ENCODE data around the gene KISS1. TPM values are rescaled to one million over a fixed set of nuclear protein-coding genes. Genes with fewer than 3 reads are reported as not detected.

KISS1 gene
- polyA plus RNA-seq, 1 donor from 2014 or later: not detected

DNA sequence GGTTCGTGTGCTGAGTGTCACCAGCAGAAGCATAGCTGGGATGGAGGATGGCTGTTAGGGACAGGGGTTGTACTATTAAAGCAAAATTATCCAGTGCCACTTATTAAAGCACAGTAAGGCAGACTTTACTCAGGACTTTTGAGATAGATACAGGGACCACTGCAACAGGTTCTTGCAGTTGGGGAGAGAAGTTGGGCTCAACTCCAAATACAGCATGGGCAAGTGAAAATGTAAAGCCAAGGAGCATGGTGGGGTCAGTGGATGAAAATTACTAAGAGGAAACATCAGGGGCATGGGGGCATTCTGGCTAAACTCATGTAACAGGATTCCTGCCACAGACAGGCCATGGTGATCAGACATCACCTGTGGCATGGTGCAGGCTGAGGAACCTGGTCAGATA, 15.2 kb downstream of the KISS1 start:
- H3K27me3 ChIP-seq (ENCODE audit: insufficient read depth, low read depth, low read length): no peaks in the 10 kb centered on the region
- no peaks in the 10 kb centered on the region for H3K9me2 ChIP-seq (ENCODE audit: insufficient read depth, low read length)
- no peaks in the 10 kb centered on the region for H3K9me3 ChIP-seq (ENCODE audit: low read length)
- no peaks in the 10 kb centered on the region for H3F3A ChIP-seq (ENCODE audit: insufficient read depth, low read length, poor library complexity, severe bottlenecking)
- TF ChIP-seq RAD21 (conservative IDR thresholded peaks at IDR 0.05) (no peak), POLR2AphosphoS5 (IDR thresholded peaks at IDR 0.05) (no peak), SMC3 (conservative IDR thresholded peaks at IDR 0.05; ENCODE audit: poor library complexity) (no peak), TAF1 (IDR thresholded peaks at IDR 0.05; ENCODE audit: low read depth) (no peak), EP300 (conservative IDR thresholded peaks at IDR 0.05; ENCODE audit: poor library complexity, severe bottlenecking) (no peak)
- TF ChIP-seq, protein P1, sequence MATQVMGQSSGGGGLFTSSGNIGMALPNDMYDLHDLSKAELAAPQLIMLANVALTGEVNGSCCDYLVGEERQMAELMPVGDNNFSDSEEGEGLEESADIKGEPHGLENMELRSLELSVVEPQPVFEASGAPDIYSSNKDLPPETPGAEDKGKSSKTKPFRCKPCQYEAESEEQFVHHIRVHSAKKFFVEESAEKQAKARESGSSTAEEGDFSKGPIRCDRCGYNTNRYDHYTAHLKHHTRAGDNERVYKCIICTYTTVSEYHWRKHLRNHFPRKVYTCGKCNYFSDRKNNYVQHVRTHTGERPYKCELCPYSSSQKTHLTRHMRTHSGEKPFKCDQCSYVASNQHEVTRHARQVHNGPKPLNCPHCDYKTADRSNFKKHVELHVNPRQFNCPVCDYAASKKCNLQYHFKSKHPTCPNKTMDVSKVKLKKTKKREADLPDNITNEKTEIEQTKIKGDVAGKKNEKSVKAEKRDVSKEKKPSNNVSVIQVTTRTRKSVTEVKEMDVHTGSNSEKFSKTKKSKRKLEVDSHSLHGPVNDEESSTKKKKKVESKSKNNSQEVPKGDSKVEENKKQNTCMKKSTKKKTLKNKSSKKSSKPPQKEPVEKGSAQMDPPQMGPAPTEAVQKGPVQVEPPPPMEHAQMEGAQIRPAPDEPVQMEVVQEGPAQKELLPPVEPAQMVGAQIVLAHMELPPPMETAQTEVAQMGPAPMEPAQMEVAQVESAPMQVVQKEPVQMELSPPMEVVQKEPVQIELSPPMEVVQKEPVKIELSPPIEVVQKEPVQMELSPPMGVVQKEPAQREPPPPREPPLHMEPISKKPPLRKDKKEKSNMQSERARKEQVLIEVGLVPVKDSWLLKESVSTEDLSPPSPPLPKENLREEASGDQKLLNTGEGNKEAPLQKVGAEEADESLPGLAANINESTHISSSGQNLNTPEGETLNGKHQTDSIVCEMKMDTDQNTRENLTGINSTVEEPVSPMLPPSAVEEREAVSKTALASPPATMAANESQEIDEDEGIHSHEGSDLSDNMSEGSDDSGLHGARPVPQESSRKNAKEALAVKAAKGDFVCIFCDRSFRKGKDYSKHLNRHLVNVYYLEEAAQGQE (IDR thresholded peaks at IDR 0.05; ENCODE audit: borderline replicate concordance): no peak
- H3K36me3 ChIP-seq (ENCODE audit: insufficient read depth, low read length): no peaks in the 10 kb centered on the region
- H4K20me1 ChIP-seq (ENCODE audit: insufficient read depth): no peaks in the 10 kb centered on the region
- no peak overlapping the region for H2AFZ ChIP-seq (ENCODE audit: low read depth, low read length)
- H3K4me3 ChIP-seq (ENCODE audit: low read length): no peak overlapping the region
- no peaks in the 10 kb centered on the region for H3K79me2 ChIP-seq (replicated peaks; ENCODE audit: insufficient read depth, low read length)
- no peak overlapping the region for H3K9ac ChIP-seq (ENCODE audit: low read length)
- H3K27ac ChIP-seq (ENCODE audit: low read length): no peak overlapping the region
- H3K4me2 ChIP-seq (ENCODE audit: low read length): no peak overlapping the region

DNA sequence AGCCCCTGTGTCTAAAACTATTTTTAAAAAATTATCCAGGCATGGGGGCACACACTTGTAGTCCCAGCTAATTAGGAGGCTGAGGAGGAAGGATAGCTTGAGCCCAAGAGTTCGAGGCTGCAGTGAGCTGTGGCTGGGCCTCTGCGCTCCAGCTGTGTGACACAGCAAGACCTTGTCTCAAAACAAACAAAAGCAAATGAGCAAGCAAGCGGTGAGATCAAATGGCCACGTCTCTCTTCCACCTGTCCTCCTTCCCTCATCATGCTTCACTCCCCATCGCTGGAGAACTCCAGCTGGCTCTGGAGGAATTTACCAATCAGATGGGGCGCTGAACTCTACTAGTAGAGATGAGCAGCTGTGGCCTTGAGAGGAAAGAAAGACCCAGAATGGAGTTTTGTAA, 16.2 kb downstream of the KISS1 start:
- Histone ChIP-seq H3K27me3 (ENCODE audit: insufficient read depth, low read depth, low read length) (no peaks in the 10 kb centered on the region), H3K4me2 (ENCODE audit: low read length) (no peak overlapping the region), H3K9me2 (ENCODE audit: insufficient read depth, low read length) (no peaks in the 10 kb centered on the region), H3K9ac (ENCODE audit: low read length) (no peak overlapping the region), H3K9me3 (ENCODE audit: low read length) (no peaks in the 10 kb centered on the region), H3F3A (ENCODE audit: insufficient read depth, low read length, poor library complexity, severe bottlenecking) (no peaks in the 10 kb centered on the region), H3K27ac (ENCODE audit: low read length) (no peak overlapping the region), H3K4me3 (ENCODE audit: low read length) (no peak overlapping the region), H3K79me2 (replicated peaks; ENCODE audit: insufficient read depth, low read length) (no peaks in the 10 kb centered on the region), H2AFZ (ENCODE audit: low read depth, low read length) (no peak overlapping the region), H3K36me3 (ENCODE audit: insufficient read depth, low read length) (no peaks in the 10 kb centered on the region), H4K20me1 (ENCODE audit: insufficient read depth) (no peaks in the 10 kb centered on the region)
- TF ChIP-seq POLR2AphosphoS5 (IDR thresholded peaks at IDR 0.05) (no peak), SMC3 (conservative IDR thresholded peaks at IDR 0.05; ENCODE audit: poor library complexity) (no peak), EP300 (conservative IDR thresholded peaks at IDR 0.05; ENCODE audit: poor library complexity, severe bottlenecking) (no peak), RAD21 (conservative IDR thresholded peaks at IDR 0.05) (no peak)
- TF ChIP-seq, protein P2, sequence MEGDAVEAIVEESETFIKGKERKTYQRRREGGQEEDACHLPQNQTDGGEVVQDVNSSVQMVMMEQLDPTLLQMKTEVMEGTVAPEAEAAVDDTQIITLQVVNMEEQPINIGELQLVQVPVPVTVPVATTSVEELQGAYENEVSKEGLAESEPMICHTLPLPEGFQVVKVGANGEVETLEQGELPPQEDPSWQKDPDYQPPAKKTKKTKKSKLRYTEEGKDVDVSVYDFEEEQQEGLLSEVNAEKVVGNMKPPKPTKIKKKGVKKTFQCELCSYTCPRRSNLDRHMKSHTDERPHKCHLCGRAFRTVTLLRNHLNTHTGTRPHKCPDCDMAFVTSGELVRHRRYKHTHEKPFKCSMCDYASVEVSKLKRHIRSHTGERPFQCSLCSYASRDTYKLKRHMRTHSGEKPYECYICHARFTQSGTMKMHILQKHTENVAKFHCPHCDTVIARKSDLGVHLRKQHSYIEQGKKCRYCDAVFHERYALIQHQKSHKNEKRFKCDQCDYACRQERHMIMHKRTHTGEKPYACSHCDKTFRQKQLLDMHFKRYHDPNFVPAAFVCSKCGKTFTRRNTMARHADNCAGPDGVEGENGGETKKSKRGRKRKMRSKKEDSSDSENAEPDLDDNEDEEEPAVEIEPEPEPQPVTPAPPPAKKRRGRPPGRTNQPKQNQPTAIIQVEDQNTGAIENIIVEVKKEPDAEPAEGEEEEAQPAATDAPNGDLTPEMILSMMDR (IDR thresholded peaks at IDR 0.05; ENCODE audit: poor library complexity, severe bottlenecking): no peak

DNA sequence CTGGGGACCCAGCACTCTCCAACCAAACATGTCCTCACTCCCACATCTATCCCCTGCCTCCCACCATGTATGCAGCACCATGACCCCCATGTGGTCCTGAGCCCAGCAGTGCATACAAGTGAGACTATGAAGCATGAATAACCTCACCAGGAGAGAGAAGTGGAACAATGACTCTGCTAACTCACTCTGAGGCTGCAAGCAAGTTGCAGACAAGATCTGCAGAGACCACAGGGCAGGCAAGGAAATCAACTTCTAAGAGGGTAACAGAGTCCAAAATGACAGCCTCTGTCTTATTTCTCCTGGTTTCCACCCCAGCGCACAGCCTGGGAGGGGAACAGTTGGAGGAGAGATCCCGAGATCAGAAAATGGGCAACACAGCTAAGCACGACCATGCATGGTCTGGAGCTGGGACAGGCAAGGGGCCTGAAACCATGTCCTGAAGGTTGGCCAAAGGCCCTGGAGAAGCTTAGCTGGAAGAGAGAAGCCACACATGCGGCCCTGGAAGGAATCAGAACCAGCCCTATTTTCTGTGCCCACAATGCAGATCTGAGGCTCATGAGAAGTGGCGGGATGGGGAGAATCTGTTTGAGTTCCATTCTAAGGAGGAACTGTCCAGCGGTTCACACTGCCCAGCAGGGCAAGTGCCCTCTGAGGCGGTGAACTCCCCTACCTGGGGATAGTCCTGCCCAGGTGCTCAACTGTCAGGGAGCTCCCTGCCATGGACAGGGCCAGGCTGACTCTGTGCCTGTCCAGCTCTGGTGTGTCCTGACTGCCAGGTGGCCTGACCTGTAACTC, 17.6 kb downstream of the KISS1 start:
- H3K9me2 ChIP-seq (ENCODE audit: insufficient read depth, low read length): no peaks in the 10 kb centered on the region
- H3K36me3 ChIP-seq (ENCODE audit: insufficient read depth, low read length): no peaks in the 10 kb centered on the region
- H3K79me2 ChIP-seq (replicated peaks; ENCODE audit: insufficient read depth, low read length): no peaks in the 10 kb centered on the region
- H3K9me3 ChIP-seq (ENCODE audit: low read length): no peaks in the 10 kb centered on the region
- H3F3A ChIP-seq (ENCODE audit: insufficient read depth, low read length, poor library complexity, severe bottlenecking): no peaks in the 10 kb centered on the region
- no peak overlapping the region for H3K9ac ChIP-seq (ENCODE audit: low read length)
- no peaks in the 10 kb centered on the region for H3K27me3 ChIP-seq (ENCODE audit: insufficient read depth, low read depth, low read length)
- H3K4me3 ChIP-seq (ENCODE audit: low read length): no peak overlapping the region
- H3K4me2 ChIP-seq (ENCODE audit: low read length): no peak overlapping the region
- no peak overlapping the region for H2AFZ ChIP-seq (ENCODE audit: low read depth, low read length)
- H3K27ac ChIP-seq (ENCODE audit: low read length): no peak overlapping the region
- no peaks in the 10 kb centered on the region for H4K20me1 ChIP-seq (ENCODE audit: insufficient read depth)
- TF ChIP-seq, protein P2 (IDR thresholded peaks at IDR 0.05; ENCODE audit: poor library complexity, severe bottlenecking): no peak
- TF ChIP-seq EP300 (conservative IDR thresholded peaks at IDR 0.05; ENCODE audit: poor library complexity, severe bottlenecking): no peak
- no peak for TF ChIP-seq TAF1 (IDR thresholded peaks at IDR 0.05; ENCODE audit: low read depth)
- no peak for TF ChIP-seq POLR2AphosphoS5 (IDR thresholded peaks at IDR 0.05)
- TF ChIP-seq, protein P1 (IDR thresholded peaks at IDR 0.05; ENCODE audit: borderline replicate concordance): no peak
- no peak for TF ChIP-seq EZH2 (IDR thresholded peaks at IDR 0.05; ENCODE audit: borderline replicate concordance, insufficient read depth, low read length, poor library complexity, severe bottlenecking)
- no peak for TF ChIP-seq MXI1 (conservative IDR thresholded peaks at IDR 0.05; ENCODE audit: poor library complexity, severe bottlenecking)
- no peak for TF ChIP-seq RAD21 (conservative IDR thresholded peaks at IDR 0.05)

All from neural cell (in vitro differentiated cells).